Left ventricle myocardium superior (tissue), 1 donor: ENCODE measurements around the gene BRD1. TPM values are rescaled to one million over a fixed set of nuclear protein-coding genes. Genes with fewer than 3 reads are reported as not detected.
A peak's percentile ranks its signal among the peaks of the same experiment; 100 is the strongest.

Experiments
- ATAC-seq: fragments of 200-7000 bp; cut with Tn5 transposase; one replicate; pipeline ENCODE4 v1.9.1; 2020; ENCODE audit warnings: mild to moderate bottlenecking, moderate library complexity
- DNase-seq: peaks from one replicate; pipeline ENCODE4 v3.0.0-alpha.2; 2020
- intact Hi-C: fragments of 100-400 bp; cut with micrococcal nuclease; formaldehyde crosslinking; loops from one replicate; pipeline ENCODE4 v1.11.0; 2022
- long read RNA-seq: library from polyadenylated mRNA; unstranded; transcript quantifications from one replicate; pipeline ENCODE4 v2.0.0, GENCODE V29; 2021
- total RNA-seq: library from RNA; stranded (reverse); fragmentation: NEBNext Ultra II Directional; extraction: Animal tissue kit (Norgen Biotek cat#: 25700); gene quantifications from one replicate; pipeline ENCODE4 v1.2.1, GENCODE V29; 2021
- donor health status: DM: no; HTN: yes; CAD: no; lungs with severe emphysema.

The BRD1 gene
- 18.7 TPM for total RNA-seq
- long read RNA-seq, full-length matches to known transcripts = 5 of 30 reads
- long read RNA-seq, partial matches to known transcripts = 13 of 30 reads
- long read RNA-seq, other reads (novel, unspliced or antisense) = 12 of 30 reads

- intact Hi-C loops = no loop called here
- ATAC-seq = peak; percentile 80
- peak; percentile 86 for DNase-seq
Measured at GRCh38 chr22:49827853-49828598, at the start of gene BRD1. BRD1 (minus strand) TSS chr22:49827873; CDS start chr22:49824317, 3,556 bp downstream.

- ATAC-seq (no peak), DNase-seq (no peak)
- intact Hi-C loops = no loop called here
Measured at GRCh38 chr22:49873228-49873940, 45.7 kb upstream of the BRD1 start.

- DNase-seq = no peak
- intact Hi-C loops = no loop called here
- no peak for ATAC-seq
Measured at GRCh38 chr22:49872347-49872746, 44.7 kb upstream of the BRD1 start.

GRCh38 chr22:49871482-49871881 is 43.8 kb upstream of the BRD1 start:
- intact Hi-C loops = no loop called here
- DNase-seq = no peak
- no peak for ATAC-seq

- no peak for ATAC-seq
- no peak for DNase-seq
- intact Hi-C loops = no loop called here
Measured at GRCh38 chr22:49869845-49870712, 42.4 kb upstream of the BRD1 start.

GRCh38 chr22:49869086-49869830 is 41.6 kb upstream of the BRD1 start:
- intact Hi-C loops = no loop called here
- ATAC-seq (no peak), DNase-seq (no peak)

GRCh38 chr22:49867303-49868265 is 39.9 kb upstream of the BRD1 start:
- intact Hi-C loops = no loop called here

GRCh38 chr22:49866646-49867045 is 39.0 kb upstream of the BRD1 start:
- no peak for ATAC-seq
- intact Hi-C loops = no loop called here
- DNase-seq = no peak

More at GRCh38 chr22:49867303-49868265, 39.9 kb upstream of the BRD1 start:
- DNase-seq = no peak
- ATAC-seq = no peak

- DNase-seq = no peak
- no peak for ATAC-seq
- intact Hi-C loops = no loop called here
Measured at GRCh38 chr22:49866134-49866533, 38.5 kb upstream of the BRD1 start.

- ATAC-seq (no peak), DNase-seq (no peak)
- intact Hi-C loops = no loop called here
Measured at GRCh38 chr22:49865156-49865555, 37.5 kb upstream of the BRD1 start.

GRCh38 chr22:49863931-49864330 is 36.3 kb upstream of the BRD1 start:
- intact Hi-C loops = no loop called here
- no peak for ATAC-seq
- no peak for DNase-seq

- no peak for ATAC-seq
- intact Hi-C loops = no loop called here
- no peak for DNase-seq
Measured at GRCh38 chr22:49862496-49862776, 34.8 kb upstream of the BRD1 start.

- no peak for ATAC-seq
- intact Hi-C loops = no loop called here
- no peak for DNase-seq
Measured at GRCh38 chr22:49861642-49862495, 34.2 kb upstream of the BRD1 start.

- intact Hi-C loops = no loop called here
- DNase-seq (no peak), ATAC-seq (no peak)
Measured at GRCh38 chr22:49858827-49859226, 31.2 kb upstream of the BRD1 start.

GRCh38 chr22:49856766-49857618 is 29.3 kb upstream of the BRD1 start:
- no peak for ATAC-seq
- no peak for DNase-seq
- intact Hi-C loops = no loop called here

GRCh38 chr22:49856343-49856742 is 28.7 kb upstream of the BRD1 start:
- ATAC-seq (no peak), DNase-seq (no peak)
- intact Hi-C loops = no loop called here
